ENCODE data around the gene FAM131B.
A peak's percentile ranks its signal among the peaks of the same experiment; 100 is the strongest.

FAM131B gene

GRCh38 chr7:143322760-143323633, 39.5 kb downstream of the FAM131B start:
- H3K9me3 ChIP-seq (ENCODE audit: control insufficient read depth, insufficient read depth, low read length), result no peaks in the 10 kb centered on the region
- no peaks in the 10 kb centered on the region for H3K9me2 ChIP-seq (replicated peaks; ENCODE audit: control insufficient read depth, low read length)
- H4K20me1 ChIP-seq (ENCODE audit: control insufficient read depth, insufficient read depth, low read depth, low read length), result no peaks in the 10 kb centered on the region
- H3K79me2 ChIP-seq (ENCODE audit: control insufficient read depth, low read length), result no peaks in the 10 kb centered on the region
- TF ChIP-seq EZH2phosphoT487 (IDR thresholded peaks at IDR 0.05; ENCODE audit: borderline replicate concordance, low read length) (no peak), CTCF (IDR thresholded peaks at IDR 0.05; ENCODE audit: low read depth, low read length, poor library complexity, severe bottlenecking) (no peak)
- peaks cover 42% of the 10 kb centered on the region for H3K4me1 ChIP-seq (ENCODE audit: control insufficient read depth, low read length)
- H3K27ac ChIP-seq (ENCODE audit: low read depth, low read length), result no peak overlapping the region
- H3K4me3 ChIP-seq (ENCODE audit: low read length), result no peak overlapping the region
- no peaks in the 10 kb centered on the region for H3F3A ChIP-seq (ENCODE audit: control insufficient read depth, insufficient read depth)
- H3K4me2 ChIP-seq (ENCODE audit: low read length), result no peak overlapping the region
- H3K36me3 ChIP-seq (ENCODE audit: control insufficient read depth, low read length), result no peaks in the 10 kb centered on the region
- no peaks in the 10 kb centered on the region for H3K27me3 ChIP-seq (ENCODE audit: control insufficient read depth, low read length)

GRCh38 chr7:143321734-143322133, 40.8 kb downstream of the FAM131B start:
- H3K79me2 ChIP-seq (ENCODE audit: control insufficient read depth, low read length), result no peaks in the 10 kb centered on the region
- H3K36me3 ChIP-seq (ENCODE audit: control insufficient read depth, low read length), result no peaks in the 10 kb centered on the region
- H3K27me3 ChIP-seq (ENCODE audit: control insufficient read depth, low read length), result no peaks in the 10 kb centered on the region
- peaks cover 34% of the 10 kb centered on the region for H3K4me1 ChIP-seq (ENCODE audit: control insufficient read depth, low read length)
- no peaks in the 10 kb centered on the region for H4K20me1 ChIP-seq (ENCODE audit: control insufficient read depth, insufficient read depth, low read depth, low read length)
- no peak overlapping the region for H3K27ac ChIP-seq (ENCODE audit: low read depth, low read length)
- TF ChIP-seq CTCF (IDR thresholded peaks at IDR 0.05; ENCODE audit: low read depth, low read length, poor library complexity, severe bottlenecking) (peak; percentile 41), EZH2phosphoT487 (IDR thresholded peaks at IDR 0.05; ENCODE audit: borderline replicate concordance, low read length) (no peak)
- no peaks in the 10 kb centered on the region for H3K9me3 ChIP-seq (ENCODE audit: control insufficient read depth, insufficient read depth, low read length)
- H3F3A ChIP-seq (ENCODE audit: control insufficient read depth, insufficient read depth), result no peaks in the 10 kb centered on the region
- H3K4me3 ChIP-seq (ENCODE audit: low read length), result no peak overlapping the region
- no peaks in the 10 kb centered on the region for H3K9me2 ChIP-seq (replicated peaks; ENCODE audit: control insufficient read depth, low read length)
- H3K4me2 ChIP-seq (ENCODE audit: low read length), result no peak overlapping the region

GRCh38 chr7:143321242-143321641, 41.3 kb downstream of the FAM131B start:
- Histone ChIP-seq H3K79me2 (ENCODE audit: control insufficient read depth, low read length) (no peaks in the 10 kb centered on the region), H3K4me3 (ENCODE audit: low read length) (no peak overlapping the region), H4K20me1 (ENCODE audit: control insufficient read depth, insufficient read depth, low read depth, low read length) (no peaks in the 10 kb centered on the region), H3K9me2 (replicated peaks; ENCODE audit: control insufficient read depth, low read length) (no peaks in the 10 kb centered on the region), H3K27ac (ENCODE audit: low read depth, low read length) (no peak overlapping the region), H3K36me3 (ENCODE audit: control insufficient read depth, low read length) (no peaks in the 10 kb centered on the region), H3K4me1 (ENCODE audit: control insufficient read depth, low read length) (peaks cover 29% of the 10 kb centered on the region), H3K9me3 (ENCODE audit: control insufficient read depth, insufficient read depth, low read length) (no peaks in the 10 kb centered on the region), H3F3A (ENCODE audit: control insufficient read depth, insufficient read depth) (no peaks in the 10 kb centered on the region), H3K4me2 (ENCODE audit: low read length) (no peak overlapping the region), H3K27me3 (ENCODE audit: control insufficient read depth, low read length) (no peaks in the 10 kb centered on the region)
- no peak for TF ChIP-seq CTCF (IDR thresholded peaks at IDR 0.05; ENCODE audit: low read depth, low read length, poor library complexity, severe bottlenecking)
- no peak for TF ChIP-seq EZH2phosphoT487 (IDR thresholded peaks at IDR 0.05; ENCODE audit: borderline replicate concordance, low read length)

All from DOHH2 (cell line).